Ecto neural progenitor cell (in vitro differentiated cells): Measurements from ENCODE around the gene KPNB1.

Source experiments
- DNase-seq: peaks from one replicate; pipeline ENCODE4 v3.0.0-alpha.2; 2018; ENCODE audit warnings: low spot score

The KPNB1 gene

GRCh38 chr17:47696717-47697642 lies 47.3 kb downstream of the KPNB1 start:
- DNase-seq, result no peak

- no peak for DNase-seq
These were observed 48.4 kb downstream of the KPNB1 start for GRCh38 chr17:47697906-47698711.

- peak; percentile 92 for DNase-seq
These were observed 49.2 kb downstream of the KPNB1 start for GRCh38 chr17:47698749-47699535.

- DNase-seq, result no peak
These were observed 49.8 kb downstream of the KPNB1 start for GRCh38 chr17:47699536-47699840.

- peak; percentile 55 for DNase-seq
These were observed 51.0 kb downstream of the KPNB1 start for GRCh38 chr17:47700471-47701449.

GRCh38 chr17:47701608-47702007 lies 51.9 kb downstream of the KPNB1 start:
- peak; percentile 88 for DNase-seq

- no peak for DNase-seq
These were observed 52.8 kb downstream of the KPNB1 start for GRCh38 chr17:47702391-47702995.

- no peak for DNase-seq
These were observed 53.5 kb downstream of the KPNB1 start for GRCh38 chr17:47703191-47703591.

GRCh38 chr17:47703671-47704070 lies 54.0 kb downstream of the KPNB1 start:
- no peak for DNase-seq

- no peak for DNase-seq
These were observed 54.4 kb downstream of the KPNB1 start for GRCh38 chr17:47704116-47704515.

- no peak for DNase-seq
These were observed 55.0 kb downstream of the KPNB1 start for GRCh38 chr17:47704736-47705135.

- no peak for DNase-seq
These were observed 56.1 kb downstream of the KPNB1 start for GRCh38 chr17:47705536-47706530.

- no peak for DNase-seq
These were observed 57.5 kb downstream of the KPNB1 start for GRCh38 chr17:47707056-47707804.

- no peak for DNase-seq
These were observed 58.2 kb downstream of the KPNB1 start for GRCh38 chr17:47707884-47708283.

GRCh38 chr17:47708312-47708863 lies 58.7 kb downstream of the KPNB1 start:
- DNase-seq, result no peak

- no peak for DNase-seq
These were observed 59.3 kb downstream of the KPNB1 start for GRCh38 chr17:47708864-47709541.

- DNase-seq, result no peak
These were observed 59.9 kb downstream of the KPNB1 start for GRCh38 chr17:47709594-47709993.
